A673 (cell line): ENCODE measurements around the gene RACK1. TPM values are rescaled to one million over a fixed set of nuclear protein-coding genes. Genes with fewer than 3 reads are reported as not detected.

Experiments used
- BruUV-seq: library from RNA; stranded (reverse); fragments of 400-500 nt; replicated peaks from 2 replicates; lab custom pipeline; 2021; lab: Mats Ljungman, UMichigan
- CTCF ChIA-PET: fragments of 300-600 bp; sonication (Branson Sonifier 250); formaldehyde crosslinking; loops from one replicate; lab custom pipeline; 2022; ENCODE audit warnings: antibody characterized with exemption; lab: Charles Lee
- POLR2A ChIA-PET: fragments of 300-600 bp; sonication (Branson Sonifier 250); formaldehyde crosslinking; loops from one replicate; lab custom pipeline; 2022; ENCODE audit warnings: antibody characterized with exemption; ENCODE audit not compliant: low non-redundant PET; lab: Charles Lee
- DNase-seq: peaks from one replicate; pipeline ENCODE4 v3.0.0-alpha.2; 2015; ENCODE audit warnings: low spot score
- H3K27ac ChIP-seq: fragments of 200-600 bp; sonication (generic); 2 replicates; pipeline ENCODE4 v1.5.1; 2016; ENCODE audit warnings: mixed run types, low read depth, mild to moderate bottlenecking, mixed read lengths, antibody characterized with exemption, low read length; ENCODE audit not compliant: poor library complexity, severe bottlenecking
- H3K27me3 ChIP-seq: fragments of 200-600 bp; sonication (generic); replicated peaks from 2 replicates; pipeline ENCODE4 v1.6.1; 2017; ENCODE audit warnings: mixed run types, low read depth, mild to moderate bottlenecking, mixed read lengths, antibody characterized with exemption, low read length; ENCODE audit not compliant: insufficient read depth, poor library complexity
- H3K36me3 ChIP-seq: fragments of 200-600 bp; sonication (generic); 2 replicates; pipeline ENCODE4 v1.6.1; 2016; ENCODE audit warnings: mixed run types, mild to moderate bottlenecking, mixed read lengths, antibody characterized with exemption, low read length; ENCODE audit not compliant: insufficient read depth, poor library complexity, severe bottlenecking
- H3K4me1 ChIP-seq: fragments of 200-600 bp; sonication (generic); 2 replicates; pipeline ENCODE4 v1.6.1; 2017; ENCODE audit warnings: mixed run types, mild to moderate bottlenecking, mixed read lengths, antibody characterized with exemption, low read length; ENCODE audit not compliant: insufficient read depth, poor library complexity, severe bottlenecking
- H3K4me3 ChIP-seq: fragments of 200-600 bp; sonication (generic); 2 replicates; pipeline ENCODE4 v1.5.1; 2016; ENCODE audit warnings: low read depth, mixed run types, mild to moderate bottlenecking, mixed read lengths, low read length; ENCODE audit not compliant: poor library complexity, severe bottlenecking
- H3K9me3 ChIP-seq: fragments of 200-600 bp; sonication (generic); 2 replicates; pipeline ENCODE4 v1.6.1; 2016; ENCODE audit warnings: mixed run types, low read depth, mild to moderate bottlenecking, mixed read lengths, antibody characterized with exemption, low read length; ENCODE audit not compliant: poor library complexity, severe bottlenecking
- CTCF ChIP-seq: fragments of 300-800, 200-600 bp; sonication (generic); conservative IDR thresholded peaks from 2 replicates; pipeline ENCODE4 v1.5.1; 2017; ENCODE audit warnings: low read depth, mild to moderate bottlenecking, antibody characterized with exemption, low read length, moderate library complexity, mixed read lengths
- EZH2 ChIP-seq: fragments of 200-600 bp; sonication (generic); IDR thresholded peaks from 2 replicates; pipeline ENCODE4 v1.6.1; 2017; ENCODE audit warnings: borderline replicate concordance, low read depth, mild to moderate bottlenecking, mixed read lengths, antibody characterized with exemption, low read length; ENCODE audit not compliant: poor library complexity, severe bottlenecking
- intact Hi-C: fragments of 100-400 bp; cut with micrococcal nuclease; formaldehyde crosslinking; loops from one replicate; pipeline ENCODE4 v1.10.0; 2022; ENCODE audit not compliant: unreplicated experiment
- microRNA-seq: library from miRNA; unstranded; fragments of <30 nt; microRNA quantifications from one replicate; pipeline ENCODE4 v1.2.0, GENCODE V29; 2021
- total RNA-seq: library from RNA; stranded (reverse); gene quantifications from 2 replicates; pipeline ENCODE4 v1.2.3, GENCODE V29; 2021

The RACK1 gene
- total RNA-seq, 1 experiment from 2014 or later: 1,719 TPM

GRCh38 chr5:181187500-181188213 is 56.0 kb downstream of the RACK1 start:
- peak; percentile 86 for DNase-seq
- peaks cover 6% of the 10 kb centered on the region for H3K4me1 ChIP-seq
- H3K27ac ChIP-seq: peak overlapping the region; percentile 62
- no peaks in the 10 kb centered on the region for H3K36me3 ChIP-seq
- no peaks in the 10 kb centered on the region for H3K27me3 ChIP-seq
- BruUV-seq: no TSS peak
- POLR2A ChIA-PET: no interaction called here
- TF ChIP-seq EZH2 (no peak), CTCF (peak; percentile 28; the same call in 1 of the 2 replicates)
- H3K4me3 ChIP-seq: peak overlapping the region; percentile 71
- CTCF ChIA-PET: no interaction called here
- intact Hi-C loops: loop anchor here (1.0 kb wide), 1 partner anchor 20 kb away; no protein-coding TSS in a partner anchor
- H3K9me3 ChIP-seq: no peaks in the 10 kb centered on the region

- H3K36me3 ChIP-seq: no peaks in the 10 kb centered on the region
- BruUV-seq: no TSS peak
- intact Hi-C loops: no loop called here
- CTCF ChIA-PET: no interaction called here
- H3K9me3 ChIP-seq: no peaks in the 10 kb centered on the region
- peaks cover 6% of the 10 kb centered on the region for H3K4me1 ChIP-seq
- TF ChIP-seq CTCF (no peak), EZH2 (no peak)
- no peaks in the 10 kb centered on the region for H3K27me3 ChIP-seq
- no peak for DNase-seq
- H3K4me3 ChIP-seq: peak overlapping the region; percentile 71
- POLR2A ChIA-PET: interaction anchor here (0.6 kb wide), 1 partner anchor 9 kb away, joined by 4 read pairs; no protein-coding TSS in a partner anchor
- no peak overlapping the region for H3K27ac ChIP-seq
Measured at GRCh38 chr5:181186986-181187499, 56.7 kb downstream of the RACK1 start.

Small RNA genes within 50 kb of the gene (microRNA-seq; reads per million reads assigned to microRNA genes)
- gene MIR4638: 1.9 reads per million

Other genes with a start within 250 kb of the RACK1 start
- not detected in 2 replicates for gene BTNL9, start 203.6 kb downstream of the RACK1 start, total RNA-seq
- gene OR2V1, start 112.7 kb downstream of the RACK1 start, total RNA-seq: not detected in 2 replicates
- not detected in 2 replicates for gene OR2V2, start 96.3 kb downstream of the RACK1 start, total RNA-seq
- gene TRIM7, start 38.7 kb downstream of the RACK1 start, total RNA-seq: 0.96 TPM in 1 of 2 replicates, not detected in the other
- 24.2 and 24.6 TPM in 2 replicates for gene TRIM41, start 20.6 kb downstream of the RACK1 start, total RNA-seq
- 7.3 and 7.9 TPM in 2 replicates for gene TRIM52, start 17.2 kb upstream of the RACK1 start, total RNA-seq
- gene OR4F3, start 123.4 kb upstream of the RACK1 start, total RNA-seq: not detected in 2 replicates